Stimulated activated CD4-positive, alpha-beta T cell treated with anti-CD3 and anti-CD28 coated beads, Interleukin-12 subunit alpha, Interleukin-12 subunit beta, amount 100 ng/mL, for 24 hours (primary cell): ENCODE results near the gene MBP.
A peak's percentile ranks its signal among the peaks of the same experiment; 100 is the strongest.

Source experiments
- DNase-seq, 2 experiments: peaks; one replicate each; pipeline ENCODE4 v3.0.0-alpha.2; 2020; ENCODE audit warnings: low read depth in 2 of 2

MBP gene

GRCh38 chr18:77133835-77134496, 1.4 kb upstream of the MBP start:
- no peak for DNase-seq

DNA sequence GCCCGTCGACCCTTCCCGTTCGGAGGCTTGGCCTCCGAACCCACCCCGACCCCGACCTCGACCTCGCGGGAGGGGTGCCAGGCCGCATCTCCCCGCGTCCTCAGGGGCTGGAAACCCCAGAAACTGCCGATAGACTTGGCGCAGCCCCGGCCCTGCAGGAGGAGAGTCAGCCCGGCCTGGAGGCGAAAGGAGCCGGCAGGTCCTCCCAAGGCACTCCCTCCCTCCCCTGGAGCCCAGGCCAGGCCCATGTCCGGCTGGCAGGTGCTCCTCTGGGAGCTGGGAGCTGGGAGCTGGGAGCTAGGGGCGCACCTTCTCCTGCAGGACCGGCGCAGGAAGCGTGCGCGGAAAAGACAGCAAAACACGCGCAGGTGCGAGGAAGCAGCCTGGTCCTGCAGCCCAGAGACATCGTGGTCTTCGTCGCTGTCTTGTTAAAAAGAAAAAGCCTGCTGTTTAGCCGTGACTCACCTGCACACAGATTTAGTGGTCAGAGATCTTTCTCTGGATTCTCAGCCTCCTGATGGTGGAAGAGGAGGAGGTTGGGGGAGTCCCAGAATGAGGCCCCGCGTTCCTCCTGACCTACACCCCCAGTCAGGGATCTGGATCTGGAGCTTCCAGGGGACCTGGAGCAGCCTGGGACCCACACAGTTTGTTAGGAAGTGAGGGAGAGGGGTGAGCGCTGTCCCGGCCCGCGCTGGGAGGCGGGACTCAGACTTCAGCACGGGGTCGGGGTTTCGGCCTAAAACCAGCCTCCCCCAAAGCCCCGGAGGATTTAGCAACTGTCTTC, 660 bp upstream of the MBP start:
- no peak for DNase-seq

GRCh38 chr18:77131652-77132368, 773 bp downstream of the MBP start:
- no peak for DNase-seq

- DNase-seq, result peak; percentile 26 to 39
These were observed 1.4 kb downstream of the MBP start for GRCh38 chr18:77131100-77131651.

DNA sequence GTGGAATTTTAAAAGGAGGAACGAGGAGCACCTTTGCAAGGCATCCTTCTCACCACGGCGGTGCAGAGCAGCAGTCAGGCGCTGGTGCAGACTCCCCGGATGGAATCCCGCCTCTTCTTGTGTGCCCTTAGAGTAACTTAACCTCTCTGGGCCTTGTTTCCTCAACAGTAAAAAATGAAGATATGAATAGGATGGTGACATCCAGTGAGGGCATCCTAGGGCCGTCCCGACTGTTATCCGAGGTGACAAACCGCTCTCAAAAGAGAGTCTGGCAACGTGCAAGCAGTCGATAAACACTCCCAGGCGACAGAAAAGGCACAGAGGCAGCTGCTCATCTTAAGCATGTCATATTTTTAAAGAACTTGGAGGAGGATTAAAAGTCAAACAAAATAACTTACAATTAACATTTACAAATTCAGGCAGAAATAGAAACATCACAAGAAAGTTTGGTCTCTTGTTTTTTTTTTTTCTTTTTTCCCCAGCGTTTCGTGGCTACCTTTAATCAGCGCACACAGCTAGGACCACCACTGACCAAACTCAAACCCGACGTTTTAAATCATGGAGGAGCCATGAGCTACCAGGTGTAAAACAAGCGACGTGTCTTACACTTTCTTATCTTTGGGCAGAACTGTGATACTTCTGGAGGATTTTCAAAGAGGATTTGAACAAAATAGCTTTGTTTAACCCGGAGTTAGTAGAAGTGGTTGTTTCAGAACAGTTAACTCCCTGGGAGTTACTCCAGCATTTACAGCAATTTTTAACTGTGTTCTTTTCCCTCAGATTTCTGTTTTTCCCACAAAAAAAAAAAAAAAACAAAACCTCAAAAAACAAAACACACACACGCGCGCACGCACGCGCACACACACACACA, 2.1 kb downstream of the MBP start:
- no peak for DNase-seq

GRCh38 chr18:77129150-77129551, 3.4 kb downstream of the MBP start:
- no peak for DNase-seq

- DNase-seq, result no peak
These were observed 4.6 kb downstream of the MBP start for GRCh38 chr18:77127769-77128671.

DNA sequence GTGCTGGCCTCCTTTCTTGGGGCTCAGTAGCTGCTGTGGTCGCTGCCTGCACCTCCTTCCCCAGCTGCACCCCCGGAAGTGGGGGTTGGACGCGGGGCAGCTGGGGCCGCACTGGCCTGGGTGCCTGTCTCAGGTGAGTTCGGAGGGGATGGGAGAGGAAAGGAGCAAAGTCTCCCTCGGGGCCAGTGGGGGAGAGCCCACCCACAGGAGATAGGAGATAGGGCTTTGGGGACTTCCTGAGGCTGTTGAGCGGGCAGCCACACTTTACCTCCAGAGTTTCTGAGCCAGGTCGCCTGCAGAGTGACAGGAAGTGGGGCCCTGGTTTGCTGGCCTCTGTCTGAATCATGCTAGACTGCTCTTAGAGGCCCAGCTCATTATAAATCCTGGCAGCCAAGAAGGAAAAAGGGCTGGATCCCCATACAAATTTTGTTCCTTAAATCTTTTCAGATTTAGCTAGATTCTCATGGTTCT, 8.1 kb downstream of the MBP start:
- DNase-seq, result peak in 1 of 2 experiments; percentile 48

- DNase-seq, result no peak
These were observed 9.0 kb downstream of the MBP start for GRCh38 chr18:77123320-77124231.

GRCh38 chr18:77121523-77121922, 11.1 kb downstream of the MBP start:
- DNase-seq, result no peak

- DNase-seq, result no peak
These were observed 12.6 kb downstream of the MBP start for GRCh38 chr18:77119851-77120491.

- no peak for DNase-seq
These were observed 13.3 kb downstream of the MBP start for GRCh38 chr18:77119101-77119850.

DNA sequence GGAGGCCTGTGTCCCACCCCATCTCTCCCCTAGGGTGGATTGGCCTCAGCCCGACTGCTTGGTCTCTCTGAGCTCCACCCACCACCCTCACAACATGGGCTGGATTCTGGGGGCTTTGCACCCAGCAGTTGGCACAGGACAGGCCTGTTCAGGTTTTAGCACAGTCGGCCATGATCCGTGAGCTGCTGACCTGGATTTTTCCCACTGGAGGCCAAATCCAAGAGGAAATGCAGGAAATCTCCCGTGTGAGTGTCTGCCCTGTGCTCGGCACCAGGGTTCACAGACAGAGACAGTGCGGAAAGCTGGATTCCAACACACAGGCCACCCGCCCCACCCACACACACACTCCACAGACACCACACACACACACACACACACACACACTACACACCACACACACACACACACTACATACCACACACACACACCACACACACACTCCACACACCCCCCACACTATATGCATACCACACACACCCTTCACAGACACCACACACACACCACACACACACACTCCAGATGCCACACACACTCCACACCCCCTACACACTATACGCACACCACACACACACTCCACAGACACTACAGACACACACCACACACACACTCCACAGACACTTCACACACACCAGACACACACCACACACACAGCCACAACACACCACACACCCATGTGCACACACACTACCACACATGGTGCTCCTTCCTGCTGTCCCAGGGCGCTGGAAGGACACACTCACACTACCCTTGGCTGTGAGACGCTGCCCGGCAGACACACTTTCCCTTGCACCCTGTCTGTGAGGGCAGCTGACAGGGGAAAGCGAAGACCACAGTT, 14.1 kb downstream of the MBP start:
- no peak for DNase-seq

DNA sequence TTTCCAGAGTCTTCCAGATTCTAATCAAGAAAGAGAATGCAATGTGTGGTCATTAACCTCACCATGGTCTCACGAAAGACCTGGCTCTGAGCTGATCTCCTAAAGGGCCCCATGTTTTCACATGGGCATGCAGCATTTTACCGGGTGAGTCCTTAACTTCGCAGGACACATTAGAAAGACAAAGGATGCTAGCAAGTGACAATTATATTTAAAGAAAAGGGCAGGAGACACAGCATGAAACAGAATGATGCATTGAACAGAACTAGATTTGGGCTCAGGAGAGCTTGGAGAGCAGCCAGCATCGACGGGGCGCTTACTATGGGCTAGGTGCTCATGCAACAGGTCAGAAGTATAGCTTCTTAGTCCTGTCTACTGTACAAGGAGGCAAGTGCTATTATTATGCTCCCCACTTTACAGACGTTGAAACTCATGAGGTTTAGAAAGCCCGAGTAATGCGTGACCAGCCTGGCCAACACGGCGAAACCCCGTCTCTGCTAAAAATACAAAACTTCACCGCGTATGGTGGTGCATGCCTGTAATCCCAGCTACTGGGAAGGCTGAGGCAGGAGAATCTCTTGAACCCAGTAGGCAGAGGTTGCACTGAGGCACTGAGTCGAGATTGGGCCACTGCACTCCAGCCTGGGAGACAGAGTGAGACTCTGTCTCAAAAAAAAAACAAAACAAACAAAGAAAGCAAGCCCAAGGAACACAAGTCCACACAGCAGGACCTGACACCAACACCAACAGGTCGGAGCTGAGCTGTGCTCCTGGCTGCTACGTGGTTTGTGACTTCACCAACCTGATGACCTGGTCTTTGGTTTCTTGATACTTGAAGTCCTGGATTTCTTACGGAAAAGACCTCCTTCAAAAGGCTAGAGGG, 16.1 kb downstream of the MBP start:
- no peak for DNase-seq

DNA sequence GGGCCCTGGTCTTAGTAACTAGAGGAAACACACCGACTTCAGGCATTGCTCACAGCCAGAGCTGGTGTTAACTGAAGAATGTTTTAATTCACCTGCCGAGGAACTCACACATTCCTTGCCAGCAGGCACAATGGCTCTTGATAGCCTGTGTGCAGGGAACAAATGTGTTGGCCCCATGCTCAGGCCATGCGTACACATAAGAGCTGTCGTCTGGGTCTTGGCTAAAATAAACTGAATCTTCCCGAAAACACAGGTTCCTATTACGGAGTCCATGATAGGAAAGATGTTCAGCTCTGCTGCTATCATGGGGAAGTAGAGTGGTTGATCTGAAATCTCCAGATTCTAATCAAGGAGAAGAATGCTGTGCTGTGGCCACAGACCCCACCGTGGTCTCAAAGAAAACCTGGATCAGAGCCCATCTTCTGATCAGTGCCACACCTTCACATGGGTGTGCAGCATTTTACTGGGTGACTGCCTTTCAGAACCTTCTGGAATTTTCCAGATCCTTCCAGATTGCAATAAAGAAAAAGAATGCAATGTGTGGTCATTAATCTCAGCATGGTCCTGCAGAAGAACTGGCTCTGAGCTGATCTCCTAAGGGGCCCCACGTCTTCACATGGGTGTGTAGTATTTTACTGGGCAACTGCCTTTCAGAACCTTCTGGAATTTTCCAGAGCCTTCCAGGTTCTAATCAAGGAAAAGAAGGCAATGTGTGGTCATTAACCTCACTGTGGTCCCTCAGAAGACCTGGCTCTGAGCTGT, 17.2 kb downstream of the MBP start:
- DNase-seq, result no peak
